GM12891 (cell line): Measurements from ENCODE around the gene MMEL1.

ENCODE experiments used
- PAX5 ChIP-seq: IDR thresholded peaks from 2 replicates; pipeline ENCODE4 v1.6.1; 2011; ENCODE audit warnings: low read length, moderate library complexity, mild to moderate bottlenecking; ENCODE audit not compliant: insufficient read depth, severe bottlenecking
- POLR2A ChIP-seq: IDR thresholded peaks from 2 replicates; pipeline ENCODE4 v1.6.1; 2011; ENCODE audit warnings: low read depth, low read length, control low read depth
- POLR2AphosphoS5 ChIP-seq: IDR thresholded peaks from 2 replicates; pipeline ENCODE4 v1.6.1; 2011; ENCODE audit warnings: low read depth, low read length, control low read depth
- POU2F2 ChIP-seq: IDR thresholded peaks from 2 replicates; pipeline ENCODE4 v1.6.1; 2011; ENCODE audit warnings: low read depth, mild to moderate bottlenecking, control low read depth, low read length, moderate library complexity
- SPI1 ChIP-seq: IDR thresholded peaks from 2 replicates; pipeline ENCODE4 v1.6.1; 2011; ENCODE audit warnings: low read depth, low read length, control low read depth
- TAF1 ChIP-seq: IDR thresholded peaks from 2 replicates; pipeline ENCODE4 v1.6.1; 2011; ENCODE audit warnings: low read depth, low read length, control low read depth

DNA sequence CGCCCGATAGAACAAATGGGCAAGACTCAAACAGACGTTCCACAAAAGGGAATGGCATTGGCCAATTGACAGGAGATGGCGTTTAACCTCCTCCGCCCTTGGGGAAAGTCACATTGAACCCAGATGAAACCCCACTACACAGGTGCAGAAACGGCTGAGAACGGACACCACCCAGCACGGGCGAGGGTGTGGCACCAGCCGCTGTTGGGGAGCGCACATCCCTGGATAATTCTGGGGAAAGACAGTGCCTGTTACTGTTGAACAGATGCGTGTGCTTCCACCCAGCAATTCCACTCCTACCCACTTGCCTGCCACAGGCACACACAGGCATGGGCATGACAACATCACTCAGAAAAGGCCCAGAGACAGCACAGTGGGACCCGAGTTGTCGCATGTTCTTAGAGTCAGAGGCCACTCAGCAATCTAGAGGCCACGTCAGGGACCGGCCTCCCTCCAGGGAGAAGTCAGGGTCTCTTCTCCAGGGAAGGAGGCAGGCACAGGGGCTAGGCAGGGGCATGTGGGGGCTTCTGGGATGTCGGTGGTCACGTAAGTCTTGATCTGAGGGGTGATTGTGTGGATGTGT is 31.0 kb downstream of the MMEL1 start:
- TF ChIP-seq POLR2A = no peak
- TF ChIP-seq POLR2AphosphoS5 = no peak
- TF ChIP-seq TAF1 = no peak
- no peak for TF ChIP-seq SPI1
- TF ChIP-seq PAX5 = no peak
- no peak for TF ChIP-seq POU2F2
